Measurements from ENCODE around the gene CYTH3. TPM values are rescaled to one million over a fixed set of nuclear protein-coding genes. Genes with fewer than 3 reads are reported as not detected.

Gene CYTH3
- total RNA-seq, 1 experiment from 2014 or later = 16.7 TPM

- BruUV-seq (replicated peaks) = no TSS peak
- CTCF ChIA-PET = no interaction called here
Observed at GRCh38 chr7:6128205-6128604, 144.2 kb downstream of the CYTH3 start.

GRCh38 chr7:6127110-6127490, 145.3 kb downstream of the CYTH3 start:
- no peaks in the 10 kb centered on the region for H4K20me1 ChIP-seq (ENCODE audit: insufficient read depth)
- peaks cover 51% of the 10 kb centered on the region for H3K79me2 ChIP-seq (ENCODE audit: insufficient read depth, low read length)
- H3K36me3 ChIP-seq (ENCODE audit: control insufficient read depth in 1 of 2, insufficient read depth in 2 of 2, low read length in 2 of 2) = peaks cover 5 to 9% of the 10 kb centered on the region in 2 experiments; a peak in 3 of 4 replicates
- H2AFZ ChIP-seq (ENCODE audit: low read depth, low read length, poor library complexity, severe bottlenecking) = no peak overlapping the region
- H3K4me1 ChIP-seq (ENCODE audit: control insufficient read depth in 1 of 2, insufficient read depth in 2 of 2, low read length in 2 of 2) = no peaks in the 10 kb centered on the region
- H3K9me2 ChIP-seq (ENCODE audit: insufficient read depth) = no peaks in the 10 kb centered on the region
- ChIA-PET POLR2A (no interaction called here), RAD21 (ENCODE audit: low non-redundant PET in 1 of 2, low total read pairs in 2 of 2, uncharacterized antibody in 2 of 2, unreplicated experiment in 2 of 2) (no interaction called here), CTCF (no interaction called here)
- BruUV-seq (replicated peaks) = no TSS peak
- no peak for ATAC-seq
- no peaks in the 10 kb centered on the region for H3K9me3 ChIP-seq (ENCODE audit: control insufficient read depth in 1 of 2, insufficient read depth in 1 of 2, low read depth in 1 of 2, low read length in 2 of 2)
- TF ChIP-seq CBX3 (IDR thresholded peaks at IDR 0.05; ENCODE audit: low read depth) (no peak), EZH2 (IDR thresholded peaks at IDR 0.05) (no peak), JUND (IDR thresholded peaks at IDR 0.05) (no peak), SIN3A (IDR thresholded peaks at IDR 0.05; ENCODE audit: low read depth) (no peak), POLR2AphosphoS5 (IDR thresholded peaks at IDR 0.05; ENCODE audit: low read depth, low read length) (no peak), EGR1 (IDR thresholded peaks at IDR 0.05; ENCODE audit: low read depth) (no peak), ZFX (IDR thresholded peaks at IDR 0.05) (no peak), ZNF274 (IDR thresholded peaks at IDR 0.05; ENCODE audit: low read depth, low read length) (no peak), ATF3 (IDR thresholded peaks at IDR 0.05) (no peak), CEBPB (IDR thresholded peaks at IDR 0.05; ENCODE audit: low read depth) (no peak), FOSL1 (IDR thresholded peaks at IDR 0.05; ENCODE audit: low read depth) (no peak), TCF7L2 (IDR thresholded peaks at IDR 0.05; ENCODE audit: borderline replicate concordance, extremely low read depth, insufficient read depth, insufficient read length) (no peak), SRF (IDR thresholded peaks at IDR 0.05; ENCODE audit: low read depth) (no peak), POLR2A (IDR thresholded peaks at IDR 0.05; ENCODE audit: borderline replicate concordance, extremely low read depth, insufficient read depth, insufficient read length) (no peak), REST (IDR thresholded peaks at IDR 0.05; ENCODE audit: low read depth) (no peak), YY1 (IDR thresholded peaks at IDR 0.05; ENCODE audit: extremely low read depth, insufficient replicate concordance, low read depth, low read length) (no peak)
- no peak overlapping the region for H3K27ac ChIP-seq (ENCODE audit: low read depth, low read length)
- intact Hi-C loops (cut with micrococcal nuclease) = no loop called here
- H3K27me3 ChIP-seq (ENCODE audit: insufficient read depth, low read length) = no peaks in the 10 kb centered on the region
- no peak overlapping the region for H3K4me2 ChIP-seq (ENCODE audit: low read length)
- no peak overlapping the region for H3K4me3 ChIP-seq (replicated peaks in 1 of 2; ENCODE audit: low read depth in 1 of 2, low read length in 2 of 2)
- no peak overlapping the region for H3K9ac ChIP-seq (ENCODE audit: low read length)
- DNase-seq (ENCODE audit: low read depth, low spot score) = no peak

More at GRCh38 chr7:6128205-6128604, 144.2 kb downstream of the CYTH3 start:
- H3K4me1 ChIP-seq (ENCODE audit: control insufficient read depth in 1 of 2, insufficient read depth in 2 of 2, low read length in 2 of 2) = no peaks in the 10 kb centered on the region
- H3K4me2 ChIP-seq (ENCODE audit: low read length) = no peak overlapping the region
- POLR2A ChIA-PET = no interaction called here
- DNase-seq (ENCODE audit: low read depth, low spot score) (no peak), ATAC-seq (no peak)
- no peak overlapping the region for H3K27ac ChIP-seq (ENCODE audit: low read depth, low read length)
- RAD21 ChIA-PET (ENCODE audit: low non-redundant PET in 1 of 2, low total read pairs in 2 of 2, uncharacterized antibody in 2 of 2, unreplicated experiment in 2 of 2) = no interaction called here
- H3K9ac ChIP-seq (ENCODE audit: low read length) = no peak overlapping the region
- TF ChIP-seq ZNF274 (IDR thresholded peaks at IDR 0.05; ENCODE audit: low read depth, low read length) = no peak
- TF ChIP-seq FOSL1 (IDR thresholded peaks at IDR 0.05; ENCODE audit: low read depth) = no peak
- TF ChIP-seq RAD21 (IDR thresholded peaks at IDR 0.05; ENCODE audit: low read depth) = no peak
- TF ChIP-seq ELF1 (IDR thresholded peaks at IDR 0.05; ENCODE audit: borderline replicate concordance, low read depth) = no peak
- TF ChIP-seq EZH2phosphoT487 (IDR thresholded peaks at IDR 0.05; ENCODE audit: borderline replicate concordance) = no peak
- peaks cover 53% of the 10 kb centered on the region for H3K79me2 ChIP-seq (ENCODE audit: insufficient read depth, low read length)
- H3K4me3 ChIP-seq (replicated peaks in 1 of 2; ENCODE audit: low read depth in 1 of 2, low read length in 2 of 2) = no peak overlapping the region
- no peaks in the 10 kb centered on the region for H3K27me3 ChIP-seq (ENCODE audit: insufficient read depth, low read length)
- no peaks in the 10 kb centered on the region for H3K9me3 ChIP-seq (ENCODE audit: control insufficient read depth in 1 of 2, insufficient read depth in 1 of 2, low read depth in 1 of 2, low read length in 2 of 2)
- no peaks in the 10 kb centered on the region for H3K9me2 ChIP-seq (ENCODE audit: insufficient read depth)
- H2AFZ ChIP-seq (ENCODE audit: low read depth, low read length, poor library complexity, severe bottlenecking) = no peak overlapping the region
- H3K36me3 ChIP-seq (ENCODE audit: control insufficient read depth in 1 of 2, insufficient read depth in 2 of 2, low read length in 2 of 2) = peaks cover 5 to 7% of the 10 kb centered on the region in 2 experiments; a peak in 3 of 4 replicates
- H4K20me1 ChIP-seq (ENCODE audit: insufficient read depth) = no peaks in the 10 kb centered on the region
- intact Hi-C loops (cut with micrococcal nuclease) = no loop called here
